KG1 (cell line): Measurements from ENCODE around the gene TMEM151A.

Experiments used
- DNase-seq: peaks from one replicate; lab custom pipeline; 2025; lab: John Stamatoyannopoulos, UW

Gene TMEM151A

GRCh38 chr11:66283461-66284105 is 8.1 kb upstream of the TMEM151A start:
- DNase-seq, result no peak

DNA sequence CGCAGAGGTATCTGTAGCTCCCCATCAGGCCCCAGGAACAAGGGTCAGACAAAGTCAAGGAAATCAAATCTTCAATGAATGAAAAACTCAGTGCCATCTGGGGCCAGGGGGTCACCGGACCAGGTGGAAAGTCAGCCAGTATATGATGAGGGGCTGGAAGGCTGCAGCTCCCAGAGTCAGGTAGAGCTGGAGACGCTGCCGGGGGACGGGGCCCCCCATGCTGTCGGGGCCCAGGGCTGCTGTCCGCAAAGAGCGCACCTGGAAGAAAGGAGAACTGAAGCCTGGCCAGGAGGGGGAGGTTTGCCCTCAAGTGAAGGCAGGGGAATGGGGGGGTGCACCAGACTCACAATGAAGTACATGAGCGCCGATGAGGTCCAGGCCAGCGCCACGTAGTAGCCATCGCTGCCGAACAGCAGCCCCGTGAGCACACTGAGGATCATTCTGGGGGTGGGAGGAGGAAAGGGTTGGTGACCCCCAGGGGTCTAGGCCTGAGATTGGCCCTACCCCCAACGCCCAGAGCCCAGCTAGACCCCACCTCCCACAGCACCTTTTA is 7.1 kb upstream of the TMEM151A start:
- no peak for DNase-seq

DNA sequence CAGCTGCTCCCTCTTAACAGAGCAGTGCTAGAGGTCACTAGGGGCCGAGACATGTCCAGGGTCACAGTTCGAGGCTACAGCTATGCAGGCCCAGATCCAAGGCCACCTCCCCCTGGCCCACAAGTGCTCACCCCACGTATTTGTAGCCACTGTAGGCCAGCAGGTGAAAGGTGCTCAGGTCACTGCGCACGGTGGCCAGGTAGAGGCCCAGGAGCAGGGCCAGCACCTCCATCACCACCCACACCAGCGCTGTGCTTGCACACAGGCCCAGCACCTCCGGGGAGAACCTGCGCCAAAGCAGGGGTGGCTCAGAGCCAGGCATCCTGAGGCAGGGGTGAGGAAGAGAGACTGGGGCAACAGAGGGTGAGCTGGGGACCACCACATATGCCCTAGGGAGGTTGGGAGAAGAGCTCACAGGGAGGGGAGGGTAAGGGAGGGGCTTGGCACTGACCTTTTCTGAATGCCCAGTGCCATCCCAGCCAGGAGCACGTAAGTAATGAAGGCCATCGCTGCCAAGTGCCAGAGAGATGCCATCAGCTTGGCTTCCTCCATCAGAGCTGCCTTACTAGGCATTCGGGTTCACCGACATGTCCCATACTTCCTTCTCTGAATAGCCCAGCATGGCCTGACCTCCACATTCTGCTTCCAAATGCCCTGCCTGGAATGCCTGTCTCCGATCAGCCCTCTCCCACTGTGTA is 6.3 kb upstream of the TMEM151A start:
- DNase-seq, result no peak

DNA sequence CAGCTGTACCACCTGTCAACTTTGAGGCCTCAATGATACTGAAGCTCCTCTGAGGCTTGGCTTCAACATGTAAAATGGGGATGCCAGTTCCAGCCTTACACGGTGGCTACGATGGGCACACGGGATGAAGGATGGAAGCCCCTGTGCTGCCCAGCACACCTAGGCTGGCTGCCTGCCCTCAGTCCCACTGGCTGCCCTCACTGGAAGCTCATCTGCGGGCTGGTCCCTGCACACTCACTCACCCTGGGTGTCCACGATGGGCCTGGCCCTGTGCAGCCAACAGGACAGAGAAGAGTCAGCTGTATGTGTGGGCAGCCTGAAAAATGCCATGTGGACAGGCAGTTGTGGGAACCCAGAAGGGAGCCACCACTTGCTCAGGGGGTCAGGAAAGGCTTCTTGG is 5.0 kb upstream of the TMEM151A start:
- DNase-seq, result no peak

DNA sequence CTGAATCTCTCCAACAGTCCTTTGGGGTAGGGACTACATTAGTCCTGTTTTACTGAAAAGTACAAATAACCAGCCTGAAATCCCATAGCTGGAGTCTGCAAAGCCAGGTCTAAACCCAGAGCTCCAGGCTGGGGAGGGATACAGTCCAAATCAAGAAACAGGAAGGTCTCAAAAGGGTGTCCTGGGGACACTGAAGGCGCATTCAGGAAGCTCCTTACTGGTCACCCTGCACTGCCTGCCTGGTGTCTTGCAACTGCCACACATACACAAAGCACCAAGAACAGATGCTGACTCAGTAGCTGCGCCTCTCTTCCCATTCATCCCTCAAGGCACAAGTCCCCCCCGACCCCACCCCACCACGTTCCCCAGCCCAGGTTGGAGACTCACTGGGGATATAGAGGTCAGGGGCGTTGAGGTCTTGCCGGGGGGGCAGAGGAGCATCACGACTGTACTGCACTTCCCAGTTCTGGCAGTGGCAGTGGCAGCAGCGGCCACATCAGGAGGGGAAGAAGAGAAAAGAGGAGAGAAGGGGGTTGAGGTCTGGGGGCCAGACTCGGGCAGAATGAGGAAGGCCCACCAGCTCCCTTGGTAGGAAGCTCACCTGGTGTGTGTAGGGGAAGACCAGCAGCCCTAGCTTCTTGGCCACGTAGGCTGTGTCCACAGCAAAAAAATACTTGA is 4.3 kb upstream of the TMEM151A start:
- no peak for DNase-seq

- no peak for DNase-seq
These were observed 3.6 kb upstream of the TMEM151A start for GRCh38 chr11:66287889-66288670.

GRCh38 chr11:66288671-66289547 is 2.8 kb upstream of the TMEM151A start, which contains the start of gene YIF1A:
TSS of gene YIF1A (minus strand) at chr11:66289143. CDS start at chr11:66288985, 158 bp downstream.
- DNase-seq, result peak; percentile 98

GRCh38 chr11:66289548-66290329 is 2.0 kb upstream of the TMEM151A start:
- no peak for DNase-seq

DNA sequence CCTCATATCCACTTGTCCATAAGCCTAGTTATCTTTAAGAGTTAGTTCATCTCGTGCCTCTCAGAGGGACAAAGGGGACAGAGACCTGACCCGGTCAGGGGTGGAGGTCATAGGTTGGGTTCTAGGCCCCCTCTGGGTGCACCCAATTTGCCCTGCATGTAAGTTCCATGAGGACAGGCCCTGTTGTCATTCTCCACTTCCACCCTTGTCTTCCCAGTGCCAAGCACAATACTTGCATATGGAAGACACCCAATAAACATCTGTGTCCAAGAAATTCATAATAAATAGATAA is 1.4 kb upstream of the TMEM151A start:
- DNase-seq, result no peak

DNA sequence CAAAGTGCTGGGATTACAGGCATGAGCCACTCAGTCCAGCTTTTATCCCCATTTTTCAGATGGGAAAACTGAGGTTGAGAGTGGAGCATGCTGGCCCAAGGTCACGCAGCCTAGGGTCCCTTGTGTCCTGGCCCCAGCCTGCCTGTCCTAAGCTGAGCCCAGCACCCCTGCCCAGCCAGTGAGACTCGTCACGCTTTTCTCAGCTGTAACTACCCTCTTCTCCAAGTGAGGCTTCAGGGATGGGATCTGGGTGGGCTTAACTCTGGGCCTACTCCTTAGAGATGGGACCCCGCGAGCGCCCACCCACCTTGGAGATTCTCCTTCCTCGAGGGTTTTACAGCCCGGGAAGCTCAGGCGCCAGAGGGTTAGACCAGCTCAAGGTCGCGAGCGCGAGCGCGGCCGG is 390 bp upstream of the TMEM151A start:
- DNase-seq, result no peak

- no peak for DNase-seq
These were observed 1.0 kb downstream of the TMEM151A start for GRCh38 chr11:66292543-66293332.

GRCh38 chr11:66293352-66293751 is 1.7 kb downstream of the TMEM151A start:
- DNase-seq, result no peak

DNA sequence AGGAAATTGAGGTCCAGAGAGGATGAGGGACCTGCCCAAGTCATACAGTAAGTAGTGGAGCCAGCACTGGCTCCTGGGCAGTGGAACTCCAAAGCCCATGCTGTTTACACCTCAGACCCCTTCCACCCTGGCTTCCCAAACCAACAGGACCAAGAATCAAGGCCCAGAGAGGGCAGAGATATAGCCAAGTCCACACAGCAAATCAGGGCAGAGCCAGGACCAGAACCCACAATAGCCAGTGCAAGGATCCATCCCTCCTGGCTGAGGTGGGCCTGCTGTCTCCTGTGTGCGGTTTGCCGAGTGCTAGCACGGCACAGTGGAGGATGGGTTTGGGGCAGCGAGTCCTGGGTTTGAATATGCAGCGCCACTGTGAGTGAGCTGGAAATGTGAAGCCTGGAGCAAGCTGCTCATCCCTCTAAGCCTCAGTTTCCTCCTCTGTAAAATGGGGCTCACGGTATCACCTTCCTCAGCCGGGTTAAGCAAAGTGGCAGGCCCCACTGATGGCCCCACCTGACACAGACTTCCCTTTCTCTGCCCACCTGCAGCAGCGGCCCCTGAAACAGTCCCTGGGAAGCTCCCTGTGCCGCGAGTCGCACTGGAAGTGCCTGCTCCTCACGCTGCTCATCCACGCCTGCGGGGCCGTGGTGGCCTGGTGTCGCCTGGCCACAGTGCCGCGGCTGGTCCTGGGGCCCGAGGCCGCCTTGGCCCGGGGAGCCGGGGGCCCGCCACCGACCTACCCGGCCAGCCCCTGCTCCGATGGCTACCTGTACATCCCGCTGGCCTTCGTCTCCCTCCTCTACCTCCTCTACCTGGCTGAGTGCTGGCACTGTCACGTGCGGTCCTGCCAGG is 2.3 kb downstream of the TMEM151A start:
- DNase-seq, result no peak

- no peak for DNase-seq
These were observed 3.2 kb downstream of the TMEM151A start for GRCh38 chr11:66294626-66295620.

DNA sequence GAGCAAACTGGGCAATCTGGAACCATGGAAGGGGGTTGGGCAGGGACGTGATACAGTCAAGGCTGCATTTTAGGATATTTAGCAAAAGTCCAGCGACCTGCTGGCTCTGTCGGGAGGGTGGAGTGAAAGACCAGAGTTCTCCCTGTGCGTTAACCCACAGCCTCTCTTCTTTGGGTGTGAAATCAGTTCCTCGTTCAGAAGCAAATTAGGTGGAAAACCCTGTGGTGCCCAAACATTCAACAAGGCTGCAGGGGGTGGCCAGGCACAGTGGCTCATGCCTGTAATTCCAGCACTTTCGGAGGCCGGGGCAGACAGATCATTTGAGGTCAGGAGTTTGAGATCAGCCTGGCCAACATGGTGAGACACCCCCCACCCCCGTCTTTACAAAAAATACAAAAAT is 5.9 kb downstream of the TMEM151A start:
- DNase-seq, result no peak

DNA sequence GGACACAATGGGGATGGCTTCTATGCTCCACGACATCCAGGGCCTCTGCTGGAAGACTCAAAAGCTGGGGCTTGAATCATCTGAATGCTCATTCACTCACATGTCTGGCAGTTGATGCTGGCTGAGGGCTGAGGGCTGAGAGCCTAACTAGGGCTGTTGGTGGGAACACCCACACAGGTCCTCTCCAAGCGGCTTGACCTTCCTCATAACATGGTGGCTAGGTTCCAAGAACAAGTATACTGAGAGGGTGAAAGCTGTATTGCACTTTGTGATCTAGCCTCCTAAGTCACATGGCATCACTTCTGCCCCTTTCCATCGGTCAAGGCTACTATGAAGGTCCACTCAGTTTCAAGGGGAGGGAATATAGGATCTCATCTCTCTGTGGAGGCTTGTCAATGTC is 7.5 kb downstream of the TMEM151A start:
- no peak for DNase-seq

GRCh38 chr11:66302656-66303055 is 11.0 kb downstream of the TMEM151A start:
- DNase-seq, result no peak
